GM23248 (cell line): ENCODE measurements around the gene ZFP36.

Experiments
- EZH2 ChIP-seq: fragments of 200-600 bp; sonication (generic); IDR thresholded peaks from 2 replicates; pipeline ENCODE4 v1.6.1; 2018; ENCODE audit warnings: antibody characterized with exemption, mild to moderate bottlenecking; ENCODE audit not compliant: insufficient read depth, poor library complexity, severe bottlenecking
- EZH2phosphoT487 ChIP-seq: fragments of 200-600 bp; sonication (generic); IDR thresholded peaks from 2 replicates; pipeline ENCODE4 v1.6.1; 2018; ENCODE audit warnings: antibody characterized with exemption, moderate library complexity, mild to moderate bottlenecking, low read depth; ENCODE audit not compliant: insufficient read depth

GRCh38 chr19:39405261-39405957 is 1.2 kb upstream of the ZFP36 start:
- TF ChIP-seq EZH2phosphoT487 (no peak), EZH2 (no peak)
